T-helper 9 cell (primary cell): ENCODE results near the gene DPRX.
"Not testable (repeated sequence)": the region's sequence is repeated elsewhere in the genome, so short reads cannot be mapped to it uniquely, and the experiment has no call there.

ENCODE experiments used
- DNase-seq: peaks from one replicate; pipeline ENCODE4 v3.0.0-alpha.2; 2020

The DPRX gene

GRCh38 chr19:53647350-53647749, 15.6 kb downstream of the DPRX start:
- no peak for DNase-seq

- no peak for DNase-seq
These were observed 16.0 kb downstream of the DPRX start for GRCh38 chr19:53647792-53648191.

- DNase-seq: no peak
These were observed 18.2 kb downstream of the DPRX start for GRCh38 chr19:53649746-53650593.

GRCh38 chr19:53652476-53652875, 20.7 kb downstream of the DPRX start:
- no peak for DNase-seq

- DNase-seq: no peak
These were observed 23.4 kb downstream of the DPRX start for GRCh38 chr19:53655042-53655665.

GRCh38 chr19:53657330-53657729, 25.5 kb downstream of the DPRX start:
- no peak for DNase-seq

- no peak for DNase-seq
These were observed 26.0 kb downstream of the DPRX start for GRCh38 chr19:53657778-53658177.

GRCh38 chr19:53659292-53659691, 27.5 kb downstream of the DPRX start:
- no peak for DNase-seq

- no peak for DNase-seq
These were observed 28.8 kb downstream of the DPRX start for GRCh38 chr19:53660584-53660983.

GRCh38 chr19:53662209-53662608, 30.4 kb downstream of the DPRX start:
- DNase-seq: no peak

GRCh38 chr19:53664152-53664551, 32.4 kb downstream of the DPRX start:
- no peak for DNase-seq

GRCh38 chr19:53664760-53665159, 33.0 kb downstream of the DPRX start:
- no peak for DNase-seq

- DNase-seq: not testable (repeated sequence)
These were observed 34.5 kb downstream of the DPRX start for GRCh38 chr19:53666331-53666730.

- not testable (repeated sequence) for DNase-seq
These were observed 37.0 kb downstream of the DPRX start for GRCh38 chr19:53668804-53669203.

- DNase-seq: no peak
These were observed 38.5 kb downstream of the DPRX start for GRCh38 chr19:53670345-53670744.

GRCh38 chr19:53671663-53672062, 39.9 kb downstream of the DPRX start:
- no peak for DNase-seq
